HK-2 (cell line): ENCODE measurements around the gene WDR37.

Experiments used
- DNase-seq: peaks from one replicate; pipeline ENCODE4 v3.0.0-alpha.2; 2018; ENCODE audit not compliant: unreplicated experiment

WDR37 gene

GRCh38 chr10:1074052-1074747, 18.0 kb downstream of the WDR37 start:
- no peak for DNase-seq

GRCh38 chr10:1074748-1075308, 18.6 kb downstream of the WDR37 start:
- no peak for DNase-seq

DNA sequence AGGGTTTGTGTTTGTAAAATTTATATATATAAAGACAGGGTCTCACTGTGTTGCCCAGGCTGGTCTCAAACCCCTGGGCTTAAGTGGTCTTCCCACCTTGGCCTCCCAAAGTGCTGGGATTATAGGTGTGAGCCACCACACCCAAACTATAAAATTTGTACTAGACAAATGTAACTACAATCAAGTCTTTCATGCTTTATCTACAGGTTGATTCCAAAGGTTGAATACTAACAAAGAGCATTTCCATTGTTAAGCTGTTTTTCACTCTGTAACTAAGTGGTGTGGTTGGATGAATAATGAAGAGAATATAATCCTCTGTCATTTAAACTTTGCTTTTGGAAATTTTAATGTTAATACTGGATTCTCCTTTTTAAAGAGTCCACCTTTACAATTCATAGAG, 22.5 kb downstream of the WDR37 start:
- DNase-seq, result no peak

- no peak for DNase-seq
Measured at GRCh38 chr10:1083581-1083980, 27.4 kb downstream of the WDR37 start.

DNA sequence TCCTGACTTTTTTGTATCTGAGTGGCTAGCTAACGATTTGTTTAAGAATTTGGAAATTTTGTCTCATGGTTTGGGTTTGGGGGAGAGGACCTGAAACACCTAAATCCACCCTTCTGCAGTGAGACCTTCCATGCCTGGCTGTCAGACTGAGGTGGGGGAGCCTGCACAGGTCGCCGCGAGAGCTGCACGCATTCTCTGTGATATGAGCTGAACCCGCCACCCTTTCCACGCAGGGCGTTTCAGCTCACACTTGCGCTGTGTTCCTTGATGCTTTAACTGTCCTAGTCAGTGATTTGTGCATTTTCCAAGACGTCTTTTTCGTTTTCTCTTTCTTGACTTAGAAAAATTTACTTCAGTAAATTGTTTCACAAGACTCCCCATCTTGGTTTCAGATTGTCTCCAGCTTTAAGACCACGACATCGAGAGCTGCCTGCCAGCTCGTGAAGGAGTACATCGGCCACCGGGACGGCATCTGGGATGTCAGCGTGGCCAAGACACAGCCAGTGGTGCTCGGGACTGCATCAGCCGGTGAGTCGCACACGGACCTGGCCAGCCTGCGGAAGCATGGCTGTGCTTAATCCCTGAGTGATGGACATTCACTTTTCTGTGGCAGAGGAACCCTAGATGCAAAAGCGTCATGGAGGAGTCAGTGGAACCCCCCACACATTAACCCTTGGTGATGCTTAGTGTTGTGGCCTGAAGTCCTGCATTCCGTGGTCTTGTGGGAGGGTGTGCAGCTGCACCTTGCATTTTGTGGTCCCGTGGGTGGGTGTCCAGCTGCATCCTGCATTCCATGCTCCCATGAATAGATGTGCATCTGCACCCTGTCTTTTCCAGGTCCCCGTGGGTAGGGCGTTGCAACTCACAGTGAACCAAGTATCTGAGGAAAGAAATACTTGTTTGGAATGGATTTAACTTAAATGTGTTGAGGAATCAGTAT, 28.1 kb downstream of the WDR37 start:
- DNase-seq, result no peak

- no peak for DNase-seq
Measured at GRCh38 chr10:1085258-1085657, 29.1 kb downstream of the WDR37 start.

DNA sequence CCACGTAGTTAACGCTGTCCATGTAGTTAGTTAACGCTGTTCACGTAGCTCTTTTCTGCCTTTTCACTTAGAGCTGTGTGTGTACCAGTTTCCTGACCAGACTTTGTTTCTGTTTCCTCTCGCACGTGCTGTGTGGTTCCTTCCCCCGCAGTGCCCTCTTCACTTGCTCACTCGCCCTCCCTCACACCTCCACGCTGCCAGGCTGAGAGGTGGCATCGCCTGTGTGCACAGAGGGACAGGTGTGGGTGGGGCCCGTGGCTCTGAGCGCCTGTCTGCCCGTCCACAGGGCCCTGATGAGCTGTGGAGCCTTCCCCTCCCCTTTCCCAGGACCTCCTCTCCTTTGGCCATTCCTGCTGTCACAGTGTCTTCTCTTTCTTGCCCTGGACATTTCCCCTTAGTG, 30.6 kb downstream of the WDR37 start:
- no peak for DNase-seq

- no peak for DNase-seq
Measured at GRCh38 chr10:1089017-1089689, 33.0 kb downstream of the WDR37 start.

- no peak for DNase-seq
Measured at GRCh38 chr10:1090696-1091095, 34.5 kb downstream of the WDR37 start.

DNA sequence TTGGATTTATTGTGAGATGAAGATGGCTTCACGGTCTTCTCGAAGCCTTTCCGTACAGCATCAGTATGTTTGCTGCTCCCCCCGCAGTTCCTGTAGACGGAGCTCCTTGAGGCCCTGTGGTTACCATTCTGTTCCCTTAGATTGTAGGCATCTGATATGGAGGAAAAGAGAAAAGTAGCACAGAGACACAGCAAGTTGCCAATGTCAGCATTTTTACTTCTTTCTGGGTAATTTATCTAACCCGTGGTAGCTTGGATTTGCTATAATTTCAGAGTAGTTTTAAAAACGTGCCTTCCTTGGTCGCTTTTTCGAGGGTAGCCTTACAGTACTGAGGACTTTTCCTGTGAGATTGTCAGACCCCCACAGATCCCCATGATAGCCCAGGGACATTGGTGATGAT, 37.5 kb downstream of the WDR37 start:
- no peak for DNase-seq

DNA sequence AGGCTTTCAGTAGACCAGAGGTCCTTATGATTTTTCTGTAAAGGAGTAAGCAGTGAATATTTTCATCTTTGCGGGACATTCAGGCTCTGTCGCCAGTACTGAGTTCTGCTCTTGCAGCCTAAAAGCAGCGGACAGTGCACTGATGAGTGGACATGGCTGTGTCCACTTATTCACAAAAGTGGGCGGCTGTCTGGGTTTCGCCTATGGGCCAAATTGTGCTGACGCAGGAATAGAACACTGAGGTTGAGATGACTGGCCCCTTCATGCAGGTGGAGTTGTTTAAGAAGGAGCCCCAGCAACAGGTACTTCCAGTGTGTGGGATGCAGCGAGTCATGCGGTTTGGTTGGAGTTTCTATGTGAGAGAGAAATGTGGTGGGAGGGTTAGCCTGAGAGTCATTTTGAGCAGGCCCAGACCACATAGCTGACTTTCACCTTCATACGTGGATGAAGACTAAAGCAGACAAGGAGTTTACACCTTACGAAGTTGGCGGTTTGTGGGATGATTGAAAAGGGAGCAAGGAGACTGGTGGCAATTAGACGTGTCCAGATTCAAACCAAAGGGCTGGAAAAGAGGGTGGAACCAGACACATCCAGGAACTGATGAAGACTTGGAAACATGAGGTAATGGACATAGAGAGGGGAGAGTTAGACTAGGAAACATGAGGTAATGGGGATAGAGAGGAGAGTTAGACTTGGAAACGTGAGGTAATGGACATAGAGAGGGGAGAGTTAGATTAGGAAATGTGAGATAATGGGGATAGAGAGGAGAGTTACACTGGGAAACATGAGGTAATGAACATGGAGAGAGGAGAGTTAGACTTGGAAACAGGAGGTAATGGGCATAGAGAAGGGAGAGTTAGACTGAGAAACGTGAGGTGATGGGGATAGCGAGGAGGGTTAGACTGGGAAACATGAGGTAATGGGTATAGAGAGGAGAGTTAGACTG, 38.2 kb downstream of the WDR37 start:
- DNase-seq, result no peak

- no peak for DNase-seq
Measured at GRCh38 chr10:1095498-1095897, 39.3 kb downstream of the WDR37 start.

DNA sequence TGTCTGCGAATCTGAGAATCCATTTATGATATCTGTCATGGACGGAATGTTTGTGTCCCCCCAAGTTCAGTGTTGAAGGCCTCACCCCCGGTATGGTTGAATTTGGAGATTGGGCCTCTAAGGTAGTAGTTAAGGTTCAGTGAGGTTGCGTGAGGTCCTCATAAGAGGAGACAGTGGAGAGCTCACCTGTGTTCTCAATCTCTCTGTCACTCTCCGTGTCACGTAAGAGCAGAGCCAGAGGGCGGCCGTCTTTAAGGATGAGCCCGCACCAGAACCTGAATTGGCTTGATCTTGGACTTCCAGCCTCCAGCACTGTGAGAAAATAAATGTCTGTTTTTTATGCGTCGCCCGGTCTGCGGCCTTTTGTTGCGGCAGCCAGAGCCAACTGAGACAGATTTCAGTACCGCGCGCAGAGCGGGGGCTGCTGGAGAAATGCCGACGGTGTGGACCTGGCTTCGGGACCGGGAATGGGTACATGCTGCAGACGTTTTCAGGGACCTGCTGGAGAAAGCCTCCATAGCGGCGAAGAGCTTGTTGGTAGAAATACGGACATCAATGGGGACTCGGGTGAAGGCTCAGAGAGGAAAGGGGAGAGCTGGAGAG, 40.2 kb downstream of the WDR37 start:
- DNase-seq, result no peak

- DNase-seq, result no peak
Measured at GRCh38 chr10:1097436-1097835, 41.3 kb downstream of the WDR37 start.

- DNase-seq, result no peak
Measured at GRCh38 chr10:1100143-1100542, 44.0 kb downstream of the WDR37 start.

- no peak for DNase-seq
Measured at GRCh38 chr10:1100691-1101368, 44.6 kb downstream of the WDR37 start.

- DNase-seq, result no peak
Measured at GRCh38 chr10:1101946-1102345, 45.8 kb downstream of the WDR37 start.

GRCh38 chr10:1102416-1102815, 46.2 kb downstream of the WDR37 start:
- no peak for DNase-seq

DNA sequence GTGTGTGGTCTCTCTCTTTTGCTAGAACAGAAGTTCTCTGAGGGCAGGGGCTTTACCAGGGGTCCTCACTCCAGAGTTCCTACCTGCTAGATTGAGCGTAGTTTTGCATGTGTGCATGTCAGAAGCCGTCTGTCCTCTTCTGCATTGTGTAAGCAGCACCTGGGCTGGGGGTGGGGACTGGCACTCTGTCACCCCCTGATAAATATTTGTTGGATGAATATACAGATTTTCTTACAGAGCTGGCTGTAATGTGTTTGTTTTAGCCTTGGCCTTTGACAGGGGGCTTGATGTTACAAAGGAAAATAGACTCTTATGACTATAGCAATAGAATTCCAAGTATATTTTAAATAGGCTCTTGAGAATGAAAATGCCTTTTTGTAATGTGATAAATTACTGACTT, 46.6 kb downstream of the WDR37 start:
- DNase-seq, result no peak

GRCh38 chr10:1103551-1103950, 47.4 kb downstream of the WDR37 start:
- no peak for DNase-seq
